Hematopoietic multipotent progenitor cell (in vitro differentiated cells): Measurements from ENCODE around the gene SHC3. TPM values are rescaled to one million over a fixed set of nuclear protein-coding genes. Genes with fewer than 3 reads are reported as not detected.
"Not testable (repeated sequence)": the region's sequence is repeated elsewhere in the genome, so short reads cannot be mapped to it uniquely, and the experiment has no call there.

Source experiments
- DNase-seq, 3 donors: peaks; one replicate each; pipeline ENCODE4 v3.0.0-alpha.2; 2011 to 2015; ENCODE audit warnings: low read depth in 2 of 3, low spot score in 2 of 3
- total RNA-seq: library from RNA; depleted of rRNA; stranded (reverse); fragments of >200 nt; gene quantifications from one replicate; pipeline ENCODE4 v1.2.3, GENCODE V29; 2012

SHC3 gene, protein sequence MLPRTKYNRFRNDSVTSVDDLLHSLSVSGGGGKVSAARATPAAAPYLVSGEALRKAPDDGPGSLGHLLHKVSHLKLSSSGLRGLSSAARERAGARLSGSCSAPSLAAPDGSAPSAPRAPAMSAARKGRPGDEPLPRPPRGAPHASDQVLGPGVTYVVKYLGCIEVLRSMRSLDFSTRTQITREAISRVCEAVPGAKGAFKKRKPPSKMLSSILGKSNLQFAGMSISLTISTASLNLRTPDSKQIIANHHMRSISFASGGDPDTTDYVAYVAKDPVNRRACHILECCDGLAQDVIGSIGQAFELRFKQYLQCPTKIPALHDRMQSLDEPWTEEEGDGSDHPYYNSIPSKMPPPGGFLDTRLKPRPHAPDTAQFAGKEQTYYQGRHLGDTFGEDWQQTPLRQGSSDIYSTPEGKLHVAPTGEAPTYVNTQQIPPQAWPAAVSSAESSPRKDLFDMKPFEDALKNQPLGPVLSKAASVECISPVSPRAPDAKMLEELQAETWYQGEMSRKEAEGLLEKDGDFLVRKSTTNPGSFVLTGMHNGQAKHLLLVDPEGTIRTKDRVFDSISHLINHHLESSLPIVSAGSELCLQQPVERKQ
- 0.27 TPM for total RNA-seq

DNA sequence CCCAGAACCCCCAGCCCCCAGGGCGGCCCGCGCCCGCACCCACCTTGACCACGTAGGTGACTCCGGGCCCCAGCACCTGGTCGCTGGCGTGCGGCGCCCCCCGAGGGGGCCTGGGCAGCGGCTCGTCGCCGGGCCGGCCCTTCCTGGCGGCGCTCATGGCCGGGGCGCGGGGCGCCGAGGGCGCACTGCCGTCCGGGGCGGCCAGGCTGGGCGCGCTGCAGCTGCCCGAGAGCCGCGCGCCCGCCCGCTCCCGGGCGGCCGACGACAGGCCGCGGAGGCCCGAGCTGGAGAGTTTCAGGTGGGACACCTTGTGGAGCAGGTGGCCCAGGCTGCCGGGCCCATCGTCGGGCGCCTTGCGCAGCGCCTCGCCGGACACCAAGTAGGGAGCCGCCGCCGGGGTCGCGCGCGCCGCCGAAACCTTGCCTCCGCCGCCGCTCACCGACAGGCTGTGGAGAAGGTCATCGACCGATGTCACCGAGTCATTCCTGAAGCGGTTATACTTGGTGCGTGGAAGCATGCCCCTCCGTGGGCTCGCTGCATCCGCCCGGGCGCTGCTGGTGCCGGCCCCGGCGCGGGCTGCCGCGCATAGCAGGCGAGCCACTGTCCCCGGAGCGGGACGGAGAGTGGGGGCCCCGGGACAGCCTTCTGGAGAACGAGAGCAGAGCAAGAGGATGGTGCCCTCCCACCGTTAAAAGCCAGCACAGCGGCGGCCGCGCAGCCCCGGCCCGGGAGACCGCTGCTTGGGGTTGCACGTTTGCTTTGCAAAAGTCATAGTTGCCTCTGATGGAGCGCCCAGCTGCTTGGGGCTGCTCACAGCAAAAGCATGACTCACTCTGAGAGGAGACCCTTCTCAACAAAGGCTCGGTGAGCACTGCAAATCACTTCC lies at the start of gene SHC3:
Gene SHC3, minus strand, starts transcription at position 875 of the 886 bp plus-strand sequence. Its CDS starts 358 bp downstream, at position 517.
- DNase-seq = peak in 1 of 3 donors; percentile 8

DNA sequence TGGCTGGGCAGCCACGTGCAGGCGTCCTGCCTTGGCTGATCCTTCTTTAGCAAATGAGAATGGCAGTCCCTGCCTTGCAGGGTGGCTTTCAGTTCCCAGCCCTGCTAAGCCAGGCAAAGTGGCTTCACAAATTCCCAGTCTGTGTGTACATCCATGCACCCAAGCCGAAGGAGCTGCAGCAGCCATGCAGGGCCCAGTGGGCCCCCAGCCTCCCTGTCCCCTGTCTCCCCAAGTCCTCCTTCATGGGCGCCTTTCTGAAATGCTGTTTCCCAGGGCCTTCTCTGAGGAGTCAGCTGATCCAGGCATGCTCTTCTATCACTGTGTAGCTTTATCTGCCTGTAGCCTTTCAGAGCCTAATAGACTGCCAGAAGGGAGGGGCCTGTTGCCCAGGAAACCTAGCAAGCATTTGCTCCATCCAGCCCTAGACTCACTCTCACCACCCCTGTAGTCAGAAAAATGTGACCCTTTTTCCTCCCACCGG lies 47.4 kb upstream of the SHC3 start:
- no peak for DNase-seq

DNA sequence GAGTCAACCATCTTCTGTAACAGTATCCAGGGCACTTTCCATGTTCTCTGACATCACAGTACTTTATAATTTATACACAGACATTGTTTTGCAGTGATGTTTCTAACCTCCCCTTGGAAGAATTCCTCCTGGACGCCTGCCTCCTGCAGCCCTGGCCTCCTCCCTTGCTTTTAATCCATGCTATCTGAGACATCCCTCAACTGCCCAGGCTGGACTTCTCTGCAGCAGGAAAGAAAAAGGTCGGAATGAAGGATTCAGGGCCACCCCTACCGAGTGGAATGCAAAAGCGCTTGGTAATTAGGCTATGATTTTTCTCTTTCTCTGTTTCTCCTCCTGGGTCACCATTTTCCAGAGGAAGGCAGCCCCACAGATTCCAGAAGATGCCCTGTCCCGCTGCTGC lies 47.0 kb upstream of the SHC3 start:
- no peak for DNase-seq

DNA sequence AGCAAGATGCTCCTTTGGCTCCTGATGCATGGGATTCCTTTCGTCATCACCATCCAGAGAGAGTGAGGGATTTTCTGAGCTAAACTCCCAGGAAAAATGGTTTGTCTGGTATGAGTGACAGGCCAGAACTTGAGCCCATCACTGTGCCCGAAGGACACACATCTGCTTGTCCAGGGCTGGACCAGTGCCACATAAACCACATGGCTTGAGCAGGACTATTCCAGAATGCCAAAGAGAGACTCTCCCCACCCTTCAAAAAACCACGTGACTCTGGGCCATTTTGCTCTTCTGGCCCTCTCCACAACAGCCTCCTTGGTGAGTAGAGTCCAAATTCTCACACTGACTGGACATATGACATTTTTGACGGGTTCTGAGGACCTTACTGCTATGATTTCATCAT lies 46.4 kb upstream of the SHC3 start:
- DNase-seq = no peak

DNA sequence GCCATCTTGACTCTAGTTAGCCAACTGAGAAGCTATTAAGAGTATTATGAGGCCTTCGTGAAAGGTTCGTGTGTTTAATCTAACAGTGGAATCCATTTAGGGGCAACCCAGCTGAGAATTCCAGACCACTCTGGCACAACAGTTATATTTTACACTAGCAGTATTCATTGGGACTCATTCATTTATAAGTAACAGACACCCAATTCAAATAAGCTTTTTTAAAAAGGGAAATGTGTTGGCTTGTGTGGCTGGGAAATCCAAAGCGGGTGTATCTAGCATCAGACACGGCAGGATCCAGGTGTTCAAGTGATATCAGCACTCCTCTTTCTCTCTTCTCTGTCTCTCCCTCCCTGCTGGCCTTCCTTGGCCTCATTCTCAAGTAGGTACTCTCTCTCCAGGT lies 46.0 kb upstream of the SHC3 start:
- DNase-seq = no peak

DNA sequence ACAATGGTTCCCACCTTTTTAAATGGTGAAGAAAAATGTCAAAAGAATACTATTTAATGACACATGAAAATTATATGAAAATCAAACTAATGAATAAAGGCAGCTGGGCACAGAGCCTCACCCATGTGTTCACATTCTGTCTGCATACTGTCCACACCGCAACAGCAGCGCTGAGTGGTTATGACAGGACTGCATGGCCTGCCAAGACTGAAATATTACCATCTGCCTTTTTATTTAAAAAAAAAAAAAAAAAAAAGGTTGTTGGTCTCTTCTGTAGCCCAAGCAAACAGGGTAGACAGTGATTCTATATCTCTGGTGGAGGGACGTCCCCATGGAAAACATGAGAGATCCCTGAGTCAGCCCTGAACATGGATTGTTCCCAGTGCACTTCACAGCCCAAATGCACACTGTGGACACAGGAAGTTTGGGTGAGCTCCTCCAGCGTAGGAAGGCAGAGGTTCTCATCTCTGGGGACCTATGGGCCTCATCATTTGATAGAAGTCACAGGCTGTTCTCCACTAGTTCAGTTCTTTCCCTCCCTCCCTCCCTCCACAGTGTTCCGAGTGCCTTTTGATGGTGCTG lies 44.9 kb upstream of the SHC3 start:
- no peak for DNase-seq

DNA sequence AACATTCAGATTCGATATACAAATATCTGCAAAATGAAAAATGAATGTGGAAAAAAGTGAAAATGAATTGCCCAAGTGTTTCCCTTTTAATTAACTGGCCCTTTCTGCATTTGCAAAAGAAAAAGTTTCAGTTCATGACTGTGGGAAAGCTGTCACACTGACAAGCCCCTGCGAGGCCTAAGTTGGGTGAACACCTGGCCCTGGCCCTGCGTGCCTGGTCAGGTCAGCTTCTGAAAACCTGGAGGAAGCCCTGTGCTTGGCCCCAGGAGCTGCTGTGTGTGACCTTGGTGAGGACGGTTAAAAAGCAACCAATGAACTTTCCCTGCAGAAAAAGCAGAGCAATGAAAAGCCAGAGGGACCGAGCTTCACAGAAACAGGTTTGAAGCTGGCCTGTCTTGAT lies 41.0 kb upstream of the SHC3 start:
- no peak for DNase-seq

DNA sequence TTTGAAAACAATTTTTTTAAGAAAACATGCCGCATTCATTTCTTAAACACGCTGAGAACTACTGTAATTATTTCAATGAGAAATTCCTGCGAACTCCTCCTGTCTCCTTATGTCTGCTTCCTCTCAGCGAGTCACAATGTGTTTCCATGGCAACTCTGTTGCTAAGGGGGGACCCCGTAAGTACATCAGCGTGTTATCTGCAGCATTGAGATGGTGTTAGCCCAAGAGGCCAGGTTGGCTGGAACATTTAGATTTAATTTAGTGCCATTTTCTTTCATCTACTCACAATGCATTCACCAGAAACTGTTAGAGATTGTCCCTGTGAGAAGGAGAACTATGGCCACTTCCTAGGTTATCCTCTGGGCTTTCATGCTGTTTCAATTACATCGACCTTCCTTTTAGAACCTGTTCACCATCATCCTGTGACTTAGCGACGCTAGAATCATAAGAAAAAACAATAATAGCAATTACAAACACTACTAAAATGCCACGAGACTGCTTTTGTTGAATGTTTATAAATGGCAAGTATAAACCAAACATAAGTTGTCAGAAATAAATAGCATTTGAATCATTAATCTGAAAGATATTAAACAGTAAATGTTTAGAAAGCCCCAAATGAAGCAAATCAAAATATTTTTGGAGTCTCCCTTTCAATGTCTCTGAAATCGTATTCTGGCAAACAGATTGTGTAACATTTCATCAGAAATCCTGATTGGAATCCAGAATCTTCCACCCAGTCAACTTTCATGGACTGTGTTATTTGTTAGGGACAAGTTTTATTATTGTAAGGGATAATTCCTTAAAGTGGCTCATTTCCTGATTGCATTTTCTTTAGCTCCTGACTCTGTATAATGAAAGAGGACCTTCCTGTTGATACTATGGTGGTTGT lies 39.7 kb upstream of the SHC3 start:
- no peak for DNase-seq

DNA sequence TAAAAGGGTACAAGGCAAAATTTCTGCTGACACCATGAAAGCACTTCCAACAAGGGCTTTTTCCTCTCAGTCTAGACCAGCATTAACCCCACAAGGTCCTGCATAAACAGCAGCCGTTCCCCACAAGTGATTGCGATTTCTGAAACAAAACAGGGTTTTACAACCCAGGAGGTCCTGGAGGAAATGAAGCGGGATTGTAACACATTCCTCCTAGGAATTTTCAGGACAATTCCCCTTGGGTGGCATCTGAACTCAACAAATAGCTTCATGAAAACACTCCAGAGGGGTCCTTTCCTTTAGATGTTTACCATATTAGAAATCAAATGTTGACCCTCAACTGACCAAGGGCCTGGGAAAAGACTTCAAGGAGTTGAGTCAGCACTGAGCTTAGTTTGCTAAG lies 36.7 kb upstream of the SHC3 start:
- DNase-seq = no peak

DNA sequence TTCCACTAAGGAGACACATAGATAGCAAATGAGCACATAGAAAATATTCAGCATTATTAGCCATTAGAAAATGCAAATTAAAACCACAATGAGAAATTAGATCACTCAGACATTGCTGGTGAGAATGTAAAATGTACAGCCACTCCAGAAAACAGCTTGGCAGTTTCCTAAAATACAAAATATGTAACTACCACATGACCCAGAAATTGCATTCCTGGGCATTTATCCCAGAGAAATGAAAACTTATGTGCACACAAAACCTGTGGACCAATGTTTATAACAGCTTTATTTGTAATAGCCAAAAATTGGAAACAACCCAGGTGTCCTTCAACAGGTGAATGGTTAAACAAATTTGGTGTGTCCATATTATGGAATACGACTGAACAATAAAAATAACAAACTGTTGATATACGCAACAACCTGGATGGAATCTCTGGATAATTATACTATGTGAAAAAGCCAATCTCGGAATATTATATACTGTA lies 34.8 kb upstream of the SHC3 start:
- no peak for DNase-seq

DNA sequence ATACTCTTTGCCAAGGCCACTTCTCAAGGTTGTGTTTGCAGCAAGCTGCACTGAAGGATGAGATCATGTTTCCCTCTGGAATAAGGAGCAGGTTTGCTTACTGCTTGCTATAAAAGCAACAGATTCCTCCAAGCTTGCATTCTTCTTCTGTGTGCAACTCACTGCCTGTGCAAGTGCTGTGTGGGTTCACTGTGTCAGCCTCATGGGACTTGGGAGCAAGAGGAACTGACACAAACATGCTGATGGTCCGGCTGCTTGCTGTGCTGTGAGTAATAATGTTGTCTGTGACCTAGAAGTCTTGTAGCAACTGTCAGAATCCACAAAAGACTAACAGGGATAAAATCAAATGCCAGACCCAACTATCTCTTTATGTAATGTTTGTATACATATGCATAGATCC lies 33.6 kb upstream of the SHC3 start:
- DNase-seq = no peak

DNA sequence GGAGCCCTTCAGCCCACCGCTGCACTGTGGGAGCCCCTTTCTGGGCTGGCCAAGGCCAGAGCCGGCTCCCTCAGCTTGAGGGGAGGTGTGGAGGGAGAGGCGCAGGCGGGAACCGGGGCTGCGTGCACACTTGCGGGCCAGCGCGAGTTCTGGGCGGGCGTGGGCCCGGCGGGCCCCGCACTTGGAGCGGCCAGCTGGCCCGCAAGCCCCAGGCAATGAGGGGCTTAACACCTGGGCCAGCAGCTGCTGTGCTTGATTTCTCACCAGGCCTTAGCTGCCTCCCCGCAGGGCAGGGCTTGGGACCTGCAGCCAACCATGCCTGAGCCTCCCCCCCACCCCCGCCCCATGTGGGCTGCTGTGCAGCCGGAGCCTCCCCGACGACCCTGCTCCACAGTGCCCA lies 30.7 kb upstream of the SHC3 start:
- DNase-seq = not testable (repeated sequence)

DNA sequence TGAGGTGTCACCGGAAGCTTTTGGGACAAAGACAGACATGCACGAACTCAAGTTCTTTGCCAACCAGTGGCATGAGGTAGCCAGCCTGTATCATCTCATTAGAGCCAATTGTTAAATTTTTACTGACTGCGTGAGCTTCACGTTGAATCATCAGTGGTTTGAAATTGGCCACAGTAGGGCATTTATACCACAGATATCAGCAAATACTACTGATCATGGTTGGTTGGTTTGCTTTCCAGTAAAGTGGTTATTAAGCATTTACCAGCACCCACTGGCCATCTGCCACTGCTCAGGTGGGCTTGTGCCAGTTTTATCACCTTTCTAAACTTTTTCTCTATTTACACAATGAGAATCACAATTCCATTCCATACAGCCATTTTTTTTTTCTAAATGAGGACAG lies 28.4 kb upstream of the SHC3 start:
- DNase-seq = no peak

DNA sequence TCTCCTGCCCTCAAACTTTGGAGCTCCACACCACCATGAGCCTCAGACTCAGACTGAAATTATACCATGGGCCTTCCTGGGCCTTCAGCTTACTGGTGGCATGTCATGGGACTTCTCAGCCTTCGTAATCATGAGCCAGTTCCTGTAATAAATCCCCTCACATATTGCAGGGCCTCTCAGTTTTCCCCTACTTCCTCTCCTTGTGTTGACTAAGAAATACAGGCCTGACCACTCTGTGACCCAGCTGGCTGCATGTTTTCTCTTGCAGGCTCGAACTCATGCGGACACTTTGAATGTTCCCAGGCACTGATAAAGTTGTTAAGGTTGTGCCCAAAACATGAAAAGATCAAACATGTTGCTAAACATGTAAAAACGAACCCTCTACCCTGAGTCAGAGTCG lies 26.2 kb upstream of the SHC3 start:
- no peak for DNase-seq

DNA sequence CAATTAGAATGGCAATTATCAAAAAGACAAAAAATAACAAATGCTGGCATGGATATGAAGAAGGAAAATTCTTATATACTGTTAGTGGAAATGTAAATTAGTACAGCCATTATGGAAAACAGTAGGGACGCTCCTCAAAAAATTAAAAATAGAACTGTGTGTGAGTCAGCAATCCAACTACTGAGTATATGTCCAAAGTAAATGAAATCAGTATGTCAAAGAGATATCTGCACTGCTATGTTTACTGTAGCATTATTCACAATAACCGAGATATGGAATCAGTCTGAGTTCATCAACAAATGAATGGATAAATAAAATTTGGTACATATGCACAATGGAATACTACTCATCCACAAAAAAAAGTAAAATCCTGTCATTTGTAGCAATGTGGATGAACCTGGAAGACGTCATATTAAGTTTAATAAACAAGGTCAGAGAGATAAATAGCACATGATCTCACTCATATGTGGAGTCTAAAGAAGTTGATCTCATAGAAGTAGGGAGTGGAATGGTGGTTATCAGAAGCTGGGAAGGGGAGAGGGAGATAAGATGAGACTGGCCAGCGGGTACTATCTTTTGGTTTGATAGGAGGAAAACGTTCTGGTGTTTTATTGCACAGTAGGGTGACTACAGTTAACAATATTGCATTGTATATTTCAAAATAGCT lies 16.6 kb upstream of the SHC3 start:
- DNase-seq = no peak

DNA sequence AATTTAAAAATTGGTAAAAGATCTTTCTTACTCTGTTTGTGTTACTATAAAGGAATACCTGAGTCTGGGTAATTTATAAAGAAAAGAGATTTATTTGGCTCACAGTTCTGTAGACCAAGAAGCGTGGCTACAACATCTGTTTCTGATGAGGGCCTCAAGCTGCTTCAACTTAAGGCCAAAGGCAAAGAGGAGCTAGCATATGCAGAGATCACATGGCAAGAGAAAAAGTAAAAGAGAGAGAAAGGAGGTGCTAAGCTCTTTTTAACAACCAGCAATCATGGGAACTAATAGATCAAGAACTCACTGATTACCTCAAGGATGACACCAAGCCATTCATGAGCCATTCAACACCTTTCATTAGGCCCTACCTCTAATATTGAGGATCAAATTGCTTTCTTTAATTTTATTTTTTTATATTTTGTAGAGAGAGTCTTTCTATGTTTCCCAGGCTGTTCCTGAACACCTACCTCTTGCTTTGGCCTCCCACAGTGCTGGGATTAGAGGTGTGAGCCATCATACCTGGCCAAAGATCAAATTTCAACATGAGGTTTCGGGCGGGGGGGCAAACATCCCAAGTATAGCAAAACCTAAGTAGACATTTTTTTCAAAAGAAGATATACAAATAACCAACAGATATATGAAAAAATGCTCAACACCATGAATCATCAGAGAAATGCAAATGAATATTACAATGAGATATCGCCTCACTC lies 16.0 kb upstream of the SHC3 start:
- DNase-seq = no peak

DNA sequence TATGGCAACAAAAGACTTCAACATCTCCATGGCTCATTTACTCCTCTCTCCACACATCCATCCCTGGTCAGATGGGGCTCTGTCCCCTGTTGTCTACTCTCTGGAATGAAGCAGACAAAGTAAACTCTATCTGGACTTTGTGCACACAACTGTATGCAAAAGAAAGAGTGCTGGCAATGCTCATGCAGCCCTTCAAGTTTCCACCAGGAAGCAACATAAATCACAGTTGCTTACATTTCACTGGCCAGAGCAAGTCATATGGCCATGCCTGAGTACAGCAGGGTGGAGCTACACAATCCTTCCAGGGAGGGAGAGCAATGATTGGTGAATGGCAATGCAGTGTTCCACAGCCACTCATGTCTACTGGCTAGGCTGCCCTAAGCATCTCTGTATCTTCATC lies 12.4 kb upstream of the SHC3 start:
- no peak for DNase-seq

DNA sequence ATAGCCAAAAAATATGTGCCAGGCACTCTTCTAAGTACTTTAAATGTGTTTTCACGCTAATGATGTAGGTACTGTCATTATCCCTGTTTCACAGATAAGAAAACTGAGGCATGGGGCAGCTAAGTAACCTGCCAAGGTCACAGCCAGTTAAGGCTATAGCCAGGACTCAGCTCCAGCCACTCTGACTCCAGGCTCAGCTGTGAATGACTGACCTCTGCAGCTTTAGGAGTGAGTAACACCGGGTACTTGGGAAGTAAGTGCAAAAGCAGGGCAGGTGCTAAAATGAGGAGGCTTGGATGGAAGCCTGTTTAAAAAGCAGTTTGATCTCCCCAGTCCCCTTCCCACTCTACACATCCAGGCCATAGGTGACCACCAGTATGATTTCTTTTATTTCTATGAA lies 10.6 kb upstream of the SHC3 start:
- no peak for DNase-seq

DNA sequence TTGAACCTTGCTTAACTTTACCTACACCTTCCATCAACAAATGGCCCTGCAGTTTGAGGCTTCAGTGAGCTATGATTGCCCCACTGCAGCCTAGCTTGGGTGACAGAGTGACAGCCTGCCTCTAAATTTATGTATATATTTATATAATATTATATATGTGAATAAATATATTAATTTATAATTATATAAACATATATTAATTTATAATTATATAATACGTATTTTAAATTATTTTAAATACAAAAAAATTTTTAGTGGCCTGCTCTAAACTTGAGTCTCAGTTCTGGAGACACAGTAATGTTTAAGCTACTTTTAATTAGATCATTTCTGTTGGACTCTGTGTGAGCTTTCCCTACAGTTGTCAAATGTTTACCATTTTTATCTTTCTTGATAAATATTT lies 9.3 kb upstream of the SHC3 start:
- DNase-seq = no peak
